Endodermal cell (in vitro differentiated cells): Measurements from ENCODE around the gene SLC5A3. TPM values are rescaled to one million over a fixed set of nuclear protein-coding genes. Genes with fewer than 3 reads are reported as not detected.

Experiments used
- DNase-seq: peaks from one replicate; pipeline ENCODE4 v3.0.0-alpha.2; 2017
- H3K27ac ChIP-seq: 2 replicates; pipeline ENCODE4 v1.5.1; 2013; ENCODE audit warnings: mild to moderate bottlenecking, low read depth, low read length, moderate library complexity
- H3K27me3 ChIP-seq: 2 replicates; pipeline ENCODE4 v1.6.1; 2013; ENCODE audit warnings: mild to moderate bottlenecking, low read length, moderate library complexity; ENCODE audit not compliant: insufficient read depth, control insufficient read depth, poor library complexity, severe bottlenecking
- H3K36me3 ChIP-seq: 2 replicates; pipeline ENCODE4 v1.7.0; 2013; ENCODE audit warnings: mild to moderate bottlenecking, low read length, moderate library complexity; ENCODE audit not compliant: control insufficient read depth, insufficient read depth
- H3K4me1 ChIP-seq: one replicate; pipeline ENCODE4 v1.7.0; 2013; ENCODE audit warnings: low read length; ENCODE audit not compliant: control insufficient read depth, insufficient read depth
- H3K4me3 ChIP-seq: 2 replicates; pipeline ENCODE4 v1.5.1; 2013; ENCODE audit warnings: mild to moderate bottlenecking, low read length, moderate library complexity
- H3K9ac ChIP-seq: 2 replicates; pipeline ENCODE4 v1.6.1; 2013; ENCODE audit warnings: mild to moderate bottlenecking, low read length, moderate library complexity; ENCODE audit not compliant: poor library complexity, severe bottlenecking; ENCODE audit errors: extremely low read depth
- H3K9me3 ChIP-seq: 2 replicates; pipeline ENCODE4 v1.6.1; 2013; ENCODE audit warnings: mild to moderate bottlenecking, low read length, moderate library complexity; ENCODE audit not compliant: control insufficient read depth
- H3K27ac Mint-ChIP-seq: 2 replicates; pipeline ENCODE4 v1.8.0; 2020; ENCODE audit warnings: mixed read lengths
- H3K27me3 Mint-ChIP-seq: 2 replicates; pipeline ENCODE4 v1.8.0; 2021; ENCODE audit warnings: mild to moderate bottlenecking, mixed read lengths; ENCODE audit not compliant: insufficient read depth
- H3K36me3 Mint-ChIP-seq: 2 replicates; pipeline ENCODE4 v1.8.0; 2020; ENCODE audit warnings: low read depth, mixed read lengths
- H3K4me1 Mint-ChIP-seq: 2 replicates; pipeline ENCODE4 v1.8.0; 2020; ENCODE audit warnings: mixed read lengths
- H3K4me3 Mint-ChIP-seq: 2 replicates; pipeline ENCODE4 v1.8.0; 2020; ENCODE audit warnings: mild to moderate bottlenecking, moderate library complexity, mixed read lengths
- H3K9me3 Mint-ChIP-seq: 2 replicates; pipeline ENCODE4 v1.8.0; 2020; ENCODE audit warnings: mild to moderate bottlenecking, mixed read lengths
- WGBS, 2 experiments: methylation state at CpG; one replicate each; pipeline versions ENCODE4 v1.1.5 to v1.1.7; 2013; ENCODE audit warnings: missing lambda C conversion rate in 2 of 2, mixed read lengths in 1 of 2; ENCODE audit not compliant: insufficient coverage in 1 of 2, insufficient read length in 1 of 2; 5-methylcytosine and 5-hydroxymethylcytosine counted together
- total RNA-seq, 2 donors: library from RNA; stranded (reverse); fragmentation: NEBNext Ultra II Directional in 1 of 2; extraction: Animal tissue kit (Norgen Biotek cat#: 25700) in 1 of 2; gene quantifications; 2 replicates in 1 of 2; 3 replicates in 1 of 2; pipeline ENCODE4 v1.2.1, GENCODE V29; 2021
- TF ChIP-seq, protein P1 (sequence below): fragments of 200-600 bp; sonication (generic); conservative IDR thresholded peaks from 2 replicates; pipeline ENCODE4 v1.5.0; 2021; ENCODE audit warnings: antibody characterized with exemption, mild to moderate bottlenecking

SLC5A3 gene
- total RNA-seq, 2 donors from 2014 or later = 41.9 to 57.2 TPM

DNA sequence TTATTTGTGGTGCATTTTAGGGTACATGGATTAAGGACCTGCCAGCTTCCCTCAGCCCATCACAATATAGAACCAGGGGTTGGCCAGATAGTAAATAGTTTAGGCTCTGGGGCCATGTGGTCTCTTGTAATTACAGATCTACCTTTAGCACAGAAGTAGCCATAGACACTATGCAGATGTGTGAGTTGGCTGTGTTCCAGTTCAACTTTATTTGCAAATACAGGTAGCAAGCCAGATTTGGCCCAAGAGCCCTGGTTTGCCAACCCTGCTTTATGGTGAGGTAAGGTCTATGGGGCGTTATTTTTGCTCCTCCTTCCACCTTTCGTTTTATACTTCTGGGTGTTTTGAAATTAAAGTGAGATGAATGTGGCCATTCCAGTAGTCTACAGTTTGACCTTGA, 48.7 kb downstream of the SLC5A3 start:
- Mint-ChIP-seq H3K27me3 (no peaks in the 10 kb centered on the region), H3K27ac (no peak overlapping the region), H3K4me1 (peaks cover 2% of the 10 kb centered on the region), H3K9me3 (no peaks in the 10 kb centered on the region), H3K4me3 (no peak overlapping the region), H3K36me3 (peaks cover 46% of the 10 kb centered on the region)
- WGBS, 2 experiments = 100% methylated on average over 2 of the region's 2 CpGs; no CpG with 5 or more reads in 1 of the 2 experiments
- H3K27ac ChIP-seq = no peak overlapping the region
- TF ChIP-seq, protein P1, sequence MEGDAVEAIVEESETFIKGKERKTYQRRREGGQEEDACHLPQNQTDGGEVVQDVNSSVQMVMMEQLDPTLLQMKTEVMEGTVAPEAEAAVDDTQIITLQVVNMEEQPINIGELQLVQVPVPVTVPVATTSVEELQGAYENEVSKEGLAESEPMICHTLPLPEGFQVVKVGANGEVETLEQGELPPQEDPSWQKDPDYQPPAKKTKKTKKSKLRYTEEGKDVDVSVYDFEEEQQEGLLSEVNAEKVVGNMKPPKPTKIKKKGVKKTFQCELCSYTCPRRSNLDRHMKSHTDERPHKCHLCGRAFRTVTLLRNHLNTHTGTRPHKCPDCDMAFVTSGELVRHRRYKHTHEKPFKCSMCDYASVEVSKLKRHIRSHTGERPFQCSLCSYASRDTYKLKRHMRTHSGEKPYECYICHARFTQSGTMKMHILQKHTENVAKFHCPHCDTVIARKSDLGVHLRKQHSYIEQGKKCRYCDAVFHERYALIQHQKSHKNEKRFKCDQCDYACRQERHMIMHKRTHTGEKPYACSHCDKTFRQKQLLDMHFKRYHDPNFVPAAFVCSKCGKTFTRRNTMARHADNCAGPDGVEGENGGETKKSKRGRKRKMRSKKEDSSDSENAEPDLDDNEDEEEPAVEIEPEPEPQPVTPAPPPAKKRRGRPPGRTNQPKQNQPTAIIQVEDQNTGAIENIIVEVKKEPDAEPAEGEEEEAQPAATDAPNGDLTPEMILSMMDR = no peak
- H3K36me3 ChIP-seq = peaks cover 67% of the 10 kb centered on the region
- peaks cover 1% of the 10 kb centered on the region for H3K9me3 ChIP-seq
- H3K4me3 ChIP-seq = no peak overlapping the region
- no peak for DNase-seq
- no peaks in the 10 kb centered on the region for H3K4me1 ChIP-seq
- no peak overlapping the region for H3K9ac ChIP-seq
- no peaks in the 10 kb centered on the region for H3K27me3 ChIP-seq

Other genes with a start within 250 kb of the SLC5A3 start
- 100 to 1,000 TPM; 223 to 252 TPM for gene ATP5PO, start 157.8 kb upstream of the SLC5A3 start, total RNA-seq
- 100 to 1,000 TPM; 221 to 282 TPM for gene MRPS6, start within 50 bp of the SLC5A3 start, total RNA-seq